HG03342 (cell line): ENCODE measurements around the gene CARHSP1.
"Not testable (repeated sequence)": the region's sequence is repeated elsewhere in the genome, so short reads cannot be mapped to it uniquely, and the experiment has no call there.

Experiments used
- ATAC-seq: cut with Tn5 transposase; IDR thresholded peaks from one replicate; pipeline ENCODE4 v1.9.1; 2021; ENCODE audit warnings: mild to moderate bottlenecking, moderate library complexity; ENCODE audit not compliant: unreplicated experiment

Gene CARHSP1

DNA sequence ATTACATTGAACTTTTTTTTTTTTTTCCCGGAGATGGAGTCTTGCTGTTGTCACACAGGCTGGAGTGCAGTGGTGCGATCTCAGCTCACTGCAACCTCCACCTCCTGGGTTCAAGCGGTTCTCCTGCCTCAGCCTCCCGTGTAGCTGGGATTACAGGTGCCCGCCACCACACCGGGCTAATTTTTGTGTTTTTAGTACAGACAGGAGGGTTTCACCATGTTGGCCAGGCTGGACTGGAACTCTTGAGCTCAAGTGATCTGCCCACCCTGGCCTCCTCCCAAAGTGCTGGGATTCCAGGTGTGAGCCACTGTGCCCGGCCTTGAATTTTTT lies 5.0 kb upstream of the CARHSP1 start:
- not testable (repeated sequence) for ATAC-seq

DNA sequence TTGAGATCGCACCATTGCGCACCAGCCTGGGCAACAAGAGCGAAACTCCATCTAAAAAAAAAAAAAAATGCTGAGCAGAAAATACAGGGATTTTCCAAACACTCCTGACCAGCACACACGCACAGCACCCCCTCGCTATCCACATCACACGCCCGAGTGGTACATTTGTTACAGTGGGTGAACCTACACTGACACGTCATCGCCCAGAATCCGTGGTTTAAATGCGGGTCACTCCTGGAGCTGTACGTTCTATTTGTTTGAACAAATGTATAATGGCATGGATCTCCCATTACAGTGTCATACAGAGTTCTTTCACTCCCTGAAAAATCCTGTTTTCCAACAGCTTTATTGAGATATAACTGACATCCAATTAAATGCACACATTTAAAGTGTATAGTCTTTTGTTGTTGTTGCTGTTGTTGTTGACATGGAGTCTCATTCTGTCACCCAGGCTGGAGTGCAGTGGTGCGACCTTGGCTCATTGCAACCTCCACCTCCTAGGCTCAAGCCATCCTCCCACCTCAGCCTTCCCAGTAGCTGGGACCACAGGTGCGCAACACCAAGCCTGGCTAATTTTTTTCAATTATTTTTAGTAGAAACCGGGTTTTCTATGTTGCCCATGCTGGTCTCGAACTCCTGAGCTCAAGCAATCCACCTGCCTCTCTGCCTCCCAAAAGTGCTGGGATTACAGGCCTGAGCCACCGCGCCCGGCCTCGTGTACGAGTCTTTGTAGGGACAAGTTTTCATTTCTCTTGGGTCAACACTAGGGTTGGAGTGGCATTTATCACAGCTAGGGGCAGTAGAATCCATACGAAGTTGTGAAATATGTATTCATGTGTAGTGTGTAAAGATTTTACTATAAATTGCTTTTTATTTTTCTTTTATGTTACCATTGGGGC lies 4.4 kb upstream of the CARHSP1 start:
- no peak for ATAC-seq

DNA sequence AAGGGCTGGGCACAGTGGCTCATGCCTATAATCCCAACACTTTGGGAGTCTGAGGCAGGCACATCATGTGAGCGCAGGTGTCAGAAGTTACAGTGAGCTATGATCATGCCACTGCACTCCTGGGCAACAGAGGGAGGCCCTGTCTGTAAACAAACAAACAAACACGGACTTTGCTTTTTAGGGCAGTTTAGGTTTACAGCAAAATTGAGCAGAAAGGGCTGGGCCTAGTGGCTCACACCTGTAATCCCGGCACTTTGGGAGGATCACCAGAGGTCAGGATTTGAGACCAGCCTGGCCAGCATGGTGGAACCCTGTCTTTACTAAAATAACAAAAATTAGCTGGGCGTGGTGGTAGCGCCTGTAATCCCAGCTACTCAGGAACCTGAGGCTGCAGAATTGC lies 3.3 kb upstream of the CARHSP1 start:
- no peak for ATAC-seq

DNA sequence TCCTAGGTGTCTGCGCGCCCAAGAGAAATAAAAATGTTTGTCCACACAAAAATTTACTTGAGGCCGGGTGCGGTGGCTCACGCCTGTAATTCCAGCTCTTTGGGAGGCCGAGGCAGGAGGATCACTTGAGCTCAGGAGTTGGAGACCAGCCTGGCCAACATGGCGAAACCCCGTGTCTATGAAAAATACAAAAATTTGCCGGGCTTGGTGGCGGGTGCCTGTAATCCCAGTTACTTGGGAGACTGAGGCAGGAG lies 1.1 kb upstream of the CARHSP1 start:
- ATAC-seq, result not testable (repeated sequence)

DNA sequence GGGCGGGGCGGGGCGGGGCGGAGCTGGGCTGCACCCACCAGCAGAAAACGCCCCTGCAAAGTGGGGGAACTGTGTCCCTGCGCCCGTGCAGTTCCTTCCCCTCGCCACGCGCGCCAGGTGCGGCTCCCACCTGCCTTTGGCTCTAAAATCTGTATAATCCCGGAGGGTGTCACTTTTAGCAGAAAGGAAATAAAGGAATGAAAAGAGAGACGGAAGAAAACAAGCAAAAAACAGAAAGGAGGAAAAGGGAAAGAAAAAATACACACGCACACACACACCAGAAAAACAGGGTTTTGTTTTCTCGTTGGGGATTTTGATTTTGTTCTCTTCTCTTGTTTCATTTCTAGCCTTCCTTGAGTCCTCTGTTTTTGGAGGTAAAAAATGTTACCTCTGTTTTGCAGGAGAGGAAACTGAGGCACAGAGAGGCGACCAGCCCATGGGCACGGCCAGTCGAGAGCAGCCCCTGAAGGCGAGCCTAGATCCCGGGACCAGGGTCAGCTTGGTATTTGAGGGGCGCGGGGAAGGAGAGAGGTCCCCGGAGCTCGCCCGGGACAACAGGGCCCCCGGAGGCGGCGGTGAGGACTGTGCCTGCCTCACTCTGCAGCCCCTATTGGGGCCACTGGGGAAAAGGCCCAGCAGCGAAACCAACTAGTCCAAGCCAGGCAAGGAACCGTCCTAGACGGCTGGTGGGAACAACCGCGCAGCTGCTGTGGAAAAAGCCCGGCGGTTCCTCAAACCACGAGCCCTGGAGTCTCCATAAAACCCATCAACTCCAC lies 594 bp upstream of the CARHSP1 start:
- ATAC-seq, result no peak

DNA sequence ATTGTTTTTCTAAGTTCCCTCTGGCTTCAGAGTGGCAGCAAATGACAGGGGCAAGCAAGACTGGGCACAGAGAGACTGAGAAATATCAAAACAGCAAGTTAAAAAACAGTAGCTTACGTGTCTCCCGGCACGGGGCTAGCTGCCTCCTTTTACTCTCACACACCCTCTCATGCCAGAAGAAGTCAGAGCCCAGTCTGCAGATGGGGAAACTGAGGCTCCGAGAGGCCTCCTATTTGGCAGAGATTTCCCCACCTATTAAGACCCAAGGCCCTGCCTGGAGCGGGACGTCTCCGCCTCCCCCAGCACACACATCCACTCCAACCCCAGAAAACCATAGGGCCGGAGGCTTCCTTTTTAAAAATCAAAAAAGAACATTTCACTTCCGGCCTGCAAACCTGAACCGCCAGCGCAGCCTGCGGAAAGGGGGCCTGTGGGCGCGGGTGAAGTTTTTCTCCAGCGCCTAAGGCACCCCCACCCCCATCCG lies 832 bp downstream of the CARHSP1 start:
- no peak for ATAC-seq

DNA sequence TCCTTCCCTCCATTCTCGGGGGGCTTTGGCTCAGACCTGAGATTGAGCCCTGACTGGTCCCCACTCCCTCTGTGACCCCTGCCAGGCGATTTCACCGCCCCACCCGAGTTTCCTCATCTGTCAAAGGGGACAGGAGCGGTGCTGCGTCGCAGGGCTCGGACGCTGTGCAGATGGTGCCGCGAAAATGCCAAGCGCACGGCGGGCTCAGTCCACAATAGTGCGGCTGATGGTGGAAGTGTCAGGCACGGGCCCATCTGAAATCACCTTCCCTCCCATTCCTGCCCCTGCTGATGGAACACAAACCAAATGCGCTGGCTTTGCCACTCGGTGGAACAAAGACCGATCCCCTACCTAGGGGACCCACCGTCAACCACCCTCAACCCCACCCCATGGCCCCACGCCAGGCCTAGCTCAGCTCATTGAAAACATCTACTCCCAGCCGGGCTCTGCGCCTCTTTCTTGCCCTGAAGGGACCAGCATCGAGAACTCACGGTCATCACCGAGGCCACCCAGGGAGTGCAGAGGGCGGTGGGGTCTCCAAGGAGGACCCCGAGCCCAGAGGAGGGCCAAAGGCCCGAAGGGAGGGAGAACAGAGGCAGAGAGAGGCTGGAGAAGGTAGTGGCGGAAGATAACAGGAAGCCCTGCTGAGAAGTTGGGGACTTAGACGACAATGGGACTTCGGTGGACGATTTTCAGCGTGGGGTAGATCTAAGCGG lies 1.4 kb downstream of the CARHSP1 start:
- no peak for ATAC-seq

DNA sequence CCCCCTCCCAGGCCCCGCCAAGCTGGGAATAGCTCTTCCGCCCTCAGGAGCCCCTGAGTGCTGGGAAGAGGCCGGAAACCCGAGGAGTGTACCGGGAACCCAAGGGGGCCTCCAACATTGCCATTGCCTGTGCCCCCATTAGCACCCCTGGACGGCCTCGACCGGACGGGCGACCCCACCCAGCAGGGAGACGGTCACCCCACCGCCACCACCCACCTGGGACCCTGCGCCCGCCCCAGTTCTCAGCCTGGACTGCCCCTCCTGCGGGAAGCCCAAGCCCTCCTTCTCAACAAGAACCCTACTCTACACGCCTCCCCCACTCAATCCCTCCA lies 2.0 kb downstream of the CARHSP1 start:
- ATAC-seq, result no peak

DNA sequence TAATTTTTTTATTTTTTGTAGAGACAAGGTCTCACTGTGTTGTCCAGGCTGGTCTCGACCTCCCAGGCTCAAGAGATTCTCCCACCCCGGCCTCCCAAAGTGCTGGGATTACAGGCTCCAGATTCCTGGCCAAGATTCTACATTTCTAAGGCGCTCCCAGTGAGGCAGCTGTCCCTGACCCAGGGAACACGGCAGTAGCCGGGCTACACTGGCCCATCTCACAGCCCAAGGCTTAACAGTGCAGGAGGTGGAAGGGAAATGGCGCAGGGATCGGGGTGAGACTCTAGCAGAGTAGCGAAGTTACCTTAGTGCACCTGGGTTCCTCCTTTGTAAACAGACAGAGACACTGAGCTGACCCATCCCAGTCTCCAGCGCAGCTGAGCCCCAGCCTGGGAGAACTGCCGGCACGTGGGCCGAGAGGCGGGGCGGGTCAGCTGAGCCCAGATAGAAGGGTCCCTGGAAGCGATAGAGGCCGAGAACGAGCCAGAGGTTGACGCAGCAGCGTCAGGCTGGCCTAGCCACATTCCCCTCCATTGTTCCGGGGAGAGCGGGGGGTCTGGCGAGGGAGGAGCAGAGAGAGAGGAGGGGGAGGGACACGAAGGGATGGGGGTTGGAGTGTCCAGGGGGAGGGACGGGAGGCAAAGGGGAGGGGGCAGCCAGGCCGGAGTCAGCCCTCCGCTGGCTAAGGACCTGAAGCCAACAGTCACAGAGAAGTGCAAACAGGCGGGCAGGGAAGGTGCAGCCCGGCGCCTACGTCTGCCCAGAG lies 2.5 kb downstream of the CARHSP1 start:
- ATAC-seq, result no peak

DNA sequence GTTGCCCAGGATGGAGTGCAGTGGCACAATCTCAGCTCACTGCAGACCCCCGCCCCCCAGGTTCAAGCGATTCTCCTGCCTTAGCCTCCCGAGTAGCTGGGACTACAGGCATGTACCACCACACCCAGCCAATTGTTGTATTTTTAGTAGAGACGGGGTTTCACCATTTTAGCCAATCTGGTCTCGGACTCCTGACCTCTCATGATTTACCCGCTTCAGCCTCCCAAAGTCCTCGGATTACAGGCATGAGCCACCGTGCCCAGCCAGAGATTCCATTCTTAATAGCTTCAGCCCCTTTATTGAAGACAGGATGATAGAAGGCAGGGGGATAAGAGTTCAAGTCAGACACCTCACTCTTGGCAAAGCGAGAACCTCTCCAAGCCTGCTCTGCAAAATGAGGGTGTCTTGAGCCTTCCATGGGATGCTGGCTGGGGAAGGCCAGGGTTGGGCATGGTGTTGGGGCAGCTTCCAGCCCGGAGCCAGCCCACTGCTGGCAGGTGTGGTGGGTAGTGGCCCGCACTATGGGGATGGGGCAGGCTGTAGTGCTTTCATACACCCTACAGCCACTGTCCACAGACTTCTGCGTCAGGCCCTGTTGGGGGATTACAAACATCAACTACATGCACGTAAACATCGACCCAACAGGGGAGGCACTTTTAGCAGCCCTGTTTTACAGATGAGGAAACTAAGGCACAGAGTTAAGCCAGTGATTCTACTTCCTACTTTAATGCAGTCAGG lies 3.5 kb downstream of the CARHSP1 start:
- no peak for ATAC-seq

DNA sequence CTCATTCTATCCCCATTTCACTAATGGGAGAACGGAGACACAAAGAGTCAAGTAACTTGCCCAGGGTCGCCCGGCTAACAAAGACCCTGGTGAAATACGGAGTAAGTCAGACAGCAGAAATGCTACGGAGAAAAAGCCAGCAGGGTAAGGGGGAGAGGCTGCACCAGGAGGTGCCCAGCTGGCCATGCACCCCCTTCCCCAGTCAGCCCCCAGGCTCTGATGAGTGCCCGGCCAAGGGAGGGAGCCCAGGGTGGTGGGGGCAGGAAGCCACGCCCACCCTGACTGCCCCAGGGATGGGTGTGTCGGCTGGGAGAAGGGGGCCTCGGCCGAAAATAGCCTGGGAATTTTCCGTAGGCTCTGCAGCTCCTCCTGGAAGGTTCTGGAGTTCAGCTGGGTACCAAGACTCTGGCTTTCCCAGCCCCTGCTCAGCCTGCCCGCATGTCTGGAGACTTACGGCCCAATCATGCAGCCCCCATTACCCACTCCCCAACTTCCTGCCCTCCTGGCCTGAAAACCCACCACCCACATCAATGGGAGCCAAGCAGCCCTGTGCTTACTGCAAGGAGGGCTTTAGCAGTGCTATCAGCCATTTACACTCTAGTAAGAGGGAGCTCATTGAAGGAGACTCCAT lies 4.2 kb downstream of the CARHSP1 start:
- no peak for ATAC-seq

DNA sequence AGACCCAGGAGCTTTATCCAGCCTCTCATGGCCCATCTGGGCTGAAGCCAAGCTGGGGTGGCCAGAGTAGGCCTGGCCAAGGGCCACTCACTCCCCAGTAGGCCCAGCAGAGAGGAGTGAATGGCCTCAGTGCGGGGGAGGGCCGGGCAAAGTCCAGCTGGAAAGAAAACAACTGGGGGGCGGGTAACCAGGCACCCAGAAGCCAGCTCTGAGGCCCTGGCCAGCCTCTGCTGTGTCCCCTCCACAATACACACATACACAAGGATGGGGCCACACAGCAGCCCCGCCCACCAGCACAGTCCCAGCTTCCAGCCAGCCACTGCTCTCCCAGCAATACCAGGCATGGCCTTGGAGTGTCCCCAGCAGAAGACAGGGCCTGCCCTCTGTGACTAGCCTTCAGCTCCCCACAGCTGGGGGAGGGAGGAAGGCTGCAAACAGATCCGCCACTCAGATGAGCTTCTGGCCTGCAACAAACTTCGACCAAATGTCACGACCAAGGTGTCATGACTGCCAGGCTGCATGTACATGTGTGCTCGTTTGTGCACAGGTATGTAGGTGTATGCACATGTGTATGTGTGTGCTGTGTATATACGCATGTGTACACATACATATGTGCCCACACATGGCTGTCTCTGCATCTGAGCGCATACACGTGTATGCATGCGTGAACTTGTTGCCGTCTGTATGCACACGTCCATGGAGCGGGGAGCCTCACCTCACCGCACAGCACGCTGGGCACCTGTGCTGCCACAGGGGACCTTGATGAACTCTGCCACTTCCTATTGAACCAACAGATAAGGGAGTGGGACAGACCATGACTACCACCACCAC lies 5.0 kb downstream of the CARHSP1 start:
- no peak for ATAC-seq

DNA sequence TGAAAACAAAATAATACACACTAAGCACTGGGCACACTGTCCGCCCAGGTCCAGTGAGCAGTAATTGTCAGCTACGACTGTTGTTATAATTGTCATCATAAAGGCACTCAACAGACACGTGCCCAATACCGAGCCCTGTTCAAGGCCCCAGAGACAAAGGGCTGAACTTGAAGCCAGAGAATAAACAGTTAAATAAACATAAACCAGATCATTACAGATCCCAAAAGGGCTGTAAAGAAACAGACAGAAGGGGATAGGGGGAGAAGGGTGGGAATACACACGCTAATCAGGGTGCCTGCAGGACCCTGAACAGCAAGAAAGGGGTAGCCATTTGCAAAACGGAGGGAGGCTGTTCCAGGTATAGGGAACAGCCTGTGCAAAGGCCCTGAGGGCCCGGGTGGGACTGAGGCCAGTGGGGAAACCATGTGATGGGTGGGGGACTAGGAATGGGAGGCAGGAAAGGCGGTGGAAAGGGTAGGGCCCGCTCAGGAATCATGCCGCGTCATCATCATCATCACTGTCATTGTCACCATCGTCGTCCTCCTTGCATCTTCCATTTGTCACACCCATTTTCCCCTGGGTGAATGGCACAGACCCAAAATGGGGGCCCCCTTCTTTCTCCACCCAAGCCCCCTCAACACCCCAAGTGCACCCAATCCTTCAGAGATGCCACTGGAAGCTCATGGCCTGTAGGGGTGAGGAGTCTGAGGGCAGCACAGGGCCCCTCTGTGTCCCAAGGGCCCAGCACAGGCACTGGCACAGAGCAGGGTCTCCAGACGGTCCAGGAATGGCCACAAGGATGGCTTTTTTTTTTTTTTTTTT lies 6.3 kb downstream of the CARHSP1 start:
- no peak for ATAC-seq

DNA sequence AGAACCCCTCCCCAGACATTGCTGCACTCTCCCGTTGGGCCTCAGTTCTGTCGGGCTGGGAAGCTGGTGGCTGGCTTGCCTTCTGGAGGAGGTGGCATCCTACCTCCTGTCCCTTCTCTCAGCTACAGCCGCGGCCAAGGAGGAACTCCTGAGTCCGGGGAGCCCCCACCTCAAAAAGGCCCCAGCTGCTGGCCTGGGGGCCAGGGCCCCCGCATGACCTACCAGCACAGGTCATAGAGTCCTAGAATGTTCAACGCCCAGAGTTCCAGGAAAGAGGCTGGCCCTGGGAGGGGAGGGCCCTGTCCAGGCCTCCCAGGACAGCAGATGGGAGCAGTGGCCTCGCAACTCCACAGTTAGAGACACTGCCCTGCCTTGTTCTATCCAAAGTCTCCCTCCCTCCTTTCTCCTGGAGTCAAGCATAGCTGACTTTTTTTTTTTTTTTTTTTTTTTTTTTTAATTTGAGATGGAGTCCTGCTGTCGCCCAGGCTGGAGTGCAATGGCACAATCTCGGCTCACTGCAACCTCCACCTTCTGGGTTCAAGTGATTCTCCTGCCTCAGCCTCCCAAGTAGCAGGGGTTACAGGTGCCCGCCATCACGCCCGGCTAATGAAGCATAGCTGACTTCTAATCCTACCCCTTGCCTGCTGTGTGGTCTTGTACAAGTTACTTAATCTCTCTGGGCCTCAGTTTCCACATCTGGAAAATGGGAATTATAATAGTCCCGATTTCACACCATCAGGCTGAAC lies 7.1 kb downstream of the CARHSP1 start:
- ATAC-seq, result no peak

DNA sequence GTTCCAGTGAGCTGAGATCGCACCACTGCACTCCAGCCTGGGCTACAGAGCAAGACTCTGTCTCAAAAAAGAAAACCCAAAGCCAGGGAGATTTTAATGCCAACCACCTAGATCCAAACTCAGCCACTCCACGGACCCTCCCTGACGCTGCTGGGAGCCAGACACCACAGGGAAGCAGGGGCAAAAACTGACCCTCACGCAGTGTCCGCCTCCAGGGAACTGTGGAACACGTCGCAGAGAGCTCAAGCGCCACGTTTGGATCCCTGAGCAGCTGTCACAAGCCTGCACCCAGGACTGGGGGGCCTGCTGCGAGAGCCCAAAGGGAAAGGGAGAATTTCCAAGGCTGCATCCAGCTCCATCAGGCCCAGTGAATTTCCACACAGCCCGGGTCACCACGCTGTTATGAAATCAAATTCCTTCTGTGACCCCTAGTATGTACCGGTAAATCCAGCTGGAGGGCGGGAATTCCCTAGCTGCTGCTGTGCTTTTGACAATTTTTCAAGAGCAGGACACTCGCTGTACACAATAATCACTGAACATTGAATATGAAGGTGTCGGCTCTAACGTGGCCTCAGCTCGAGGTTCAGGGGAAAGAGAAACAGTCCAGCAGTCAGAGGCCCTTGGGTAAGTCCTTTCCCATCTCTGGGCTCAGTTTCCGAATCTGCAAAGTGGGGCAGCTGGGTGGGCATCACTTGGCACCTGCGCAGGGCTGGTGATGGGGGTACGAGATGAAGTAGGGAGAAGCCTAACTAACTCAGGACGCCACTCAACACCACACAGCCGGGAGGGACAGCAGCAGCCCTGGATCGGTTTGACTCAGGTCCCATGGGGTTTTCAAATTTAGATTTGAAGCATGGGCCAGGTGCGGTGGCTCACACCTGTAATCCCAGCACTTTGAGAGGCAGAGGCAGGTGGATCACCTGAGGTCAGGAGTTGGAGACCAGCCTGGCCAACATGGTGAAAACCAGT lies 8.6 kb downstream of the CARHSP1 start:
- no peak for ATAC-seq
